ENCODE measurements around the gene TCF12.

The TCF12 gene

DNA sequence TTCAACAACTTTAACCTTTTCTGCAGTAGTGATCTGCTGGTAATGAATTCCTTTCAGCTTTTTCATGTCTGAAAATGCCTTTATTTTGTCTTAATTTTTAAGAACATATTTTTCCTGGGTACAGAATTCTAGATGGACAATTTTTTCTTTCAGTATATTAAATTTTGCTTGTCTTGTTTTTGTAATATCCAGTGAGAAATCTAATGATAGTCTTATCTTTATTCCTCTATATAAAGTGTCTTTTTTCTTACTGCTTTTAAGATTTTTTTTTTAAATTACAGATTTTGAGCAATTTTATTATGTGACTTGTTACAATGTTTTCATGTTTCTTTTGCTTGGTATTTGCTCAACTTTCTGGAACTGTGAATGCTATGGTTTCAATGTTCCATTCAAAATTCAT lies 38.1 kb downstream of the TCF12 start:
- no peaks in the 10 kb centered on the region for H3K36me3 ChIP-seq (ENCODE audit: control insufficient read depth, insufficient read depth, low read length)
- no peaks in the 10 kb centered on the region for H3K9me3 ChIP-seq (ENCODE audit: control insufficient read depth, low read length)
- H3K27me3 ChIP-seq (ENCODE audit: control insufficient read depth, insufficient read depth, low read length): no peaks in the 10 kb centered on the region
- H3K9ac ChIP-seq (ENCODE audit: low read length): no peak overlapping the region
- no peaks in the 10 kb centered on the region for H3K4me1 ChIP-seq (ENCODE audit: control insufficient read depth, insufficient read depth, low read length)
- H3K4me3 ChIP-seq (ENCODE audit: low read length): no peak overlapping the region

DNA sequence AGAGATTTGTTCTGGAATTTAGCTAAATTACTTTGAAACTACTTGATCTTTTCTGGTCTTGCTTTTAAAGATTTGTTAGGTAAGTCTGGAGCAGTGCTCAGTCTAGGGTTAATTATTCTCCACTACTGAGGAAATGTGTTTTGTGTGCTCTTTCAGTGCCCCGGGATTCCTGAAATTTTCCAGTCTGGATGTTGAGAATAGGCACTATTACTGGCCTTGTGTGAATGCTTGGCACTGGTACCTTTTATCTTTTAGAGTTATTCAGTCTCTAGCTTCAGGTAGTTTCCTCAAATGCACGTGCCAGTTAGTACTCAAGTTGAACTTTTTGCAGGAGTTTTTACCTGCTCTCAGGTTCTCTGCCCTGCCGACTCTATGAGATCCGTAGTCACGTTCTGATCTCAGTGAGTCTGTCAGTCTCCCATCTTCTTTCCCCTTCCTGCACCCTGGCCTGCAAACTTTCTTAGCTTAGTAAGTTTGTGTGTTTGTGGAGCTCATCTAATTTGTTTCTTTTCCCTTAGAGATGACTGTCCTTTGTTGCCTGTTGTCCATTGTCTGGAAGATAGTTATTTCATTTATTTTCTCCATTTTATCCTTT lies 39.5 kb downstream of the TCF12 start:
- H3K9me3 ChIP-seq (ENCODE audit: control insufficient read depth, low read length): no peaks in the 10 kb centered on the region

DNA sequence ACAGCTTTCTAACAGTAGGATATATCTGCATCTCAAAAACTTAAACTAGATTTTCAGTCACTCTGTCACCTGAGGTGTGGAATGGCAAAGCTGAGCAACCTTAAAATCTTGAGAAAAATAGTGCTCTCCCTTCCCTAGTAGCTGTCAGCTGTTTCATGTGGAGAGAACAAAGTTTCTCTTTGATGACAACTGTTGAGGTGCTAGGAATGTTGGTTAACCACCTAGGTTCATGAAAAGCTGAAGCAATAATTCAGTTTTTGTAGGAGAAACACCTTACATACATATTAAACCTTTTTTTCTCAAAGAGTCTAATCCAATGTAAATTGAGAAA lies 40.8 kb downstream of the TCF12 start:
- peaks cover 7% of the 10 kb centered on the region for H3K4me1 ChIP-seq (ENCODE audit: control insufficient read depth, insufficient read depth, low read length)
- H3K36me3 ChIP-seq (ENCODE audit: control insufficient read depth, insufficient read depth, low read length): no peaks in the 10 kb centered on the region
- H3K4me3 ChIP-seq (ENCODE audit: low read length): no peak overlapping the region
- no peaks in the 10 kb centered on the region for H3K9me3 ChIP-seq (ENCODE audit: control insufficient read depth, low read length)
- H3K9ac ChIP-seq (ENCODE audit: low read length): no peak overlapping the region
- H3K27me3 ChIP-seq (ENCODE audit: control insufficient read depth, insufficient read depth, low read length): no peaks in the 10 kb centered on the region

More for the DNA sequence above, 39.5 kb downstream of the TCF12 start:
- Histone ChIP-seq H3K27me3 (ENCODE audit: control insufficient read depth, insufficient read depth, low read length) (no peaks in the 10 kb centered on the region), H3K36me3 (ENCODE audit: control insufficient read depth, insufficient read depth, low read length) (no peaks in the 10 kb centered on the region), H3K9ac (ENCODE audit: low read length) (no peak overlapping the region), H3K4me1 (ENCODE audit: control insufficient read depth, insufficient read depth, low read length) (no peaks in the 10 kb centered on the region), H3K4me3 (ENCODE audit: low read length) (no peak overlapping the region)

DNA sequence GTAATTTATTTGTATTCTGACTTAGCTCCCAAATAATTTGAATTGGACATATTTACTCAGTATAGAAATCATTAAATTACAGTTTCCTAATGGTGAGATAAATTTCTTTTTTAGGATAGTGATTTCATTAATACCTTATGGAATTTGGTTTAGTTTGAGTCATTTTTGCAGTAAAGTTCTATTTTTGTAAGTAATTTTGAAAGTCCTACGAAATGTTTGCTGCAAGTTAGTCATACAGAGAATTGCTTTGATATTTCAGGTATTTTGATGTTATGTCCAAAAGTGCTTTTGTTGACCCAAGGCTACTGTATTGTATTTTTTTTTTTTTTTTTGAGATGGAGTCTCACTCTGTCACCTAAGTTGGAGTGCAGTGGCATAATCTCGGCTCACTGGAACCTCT lies 41.7 kb downstream of the TCF12 start:
- Histone ChIP-seq H3K27me3 (ENCODE audit: control insufficient read depth, insufficient read depth, low read length) (no peaks in the 10 kb centered on the region), H3K36me3 (ENCODE audit: control insufficient read depth, insufficient read depth, low read length) (no peaks in the 10 kb centered on the region), H3K4me3 (ENCODE audit: low read length) (no peak overlapping the region), H3K4me1 (ENCODE audit: control insufficient read depth, insufficient read depth, low read length) (peaks cover 8% of the 10 kb centered on the region), H3K9me3 (ENCODE audit: control insufficient read depth, low read length) (no peaks in the 10 kb centered on the region), H3K9ac (ENCODE audit: low read length) (no peak overlapping the region)

DNA sequence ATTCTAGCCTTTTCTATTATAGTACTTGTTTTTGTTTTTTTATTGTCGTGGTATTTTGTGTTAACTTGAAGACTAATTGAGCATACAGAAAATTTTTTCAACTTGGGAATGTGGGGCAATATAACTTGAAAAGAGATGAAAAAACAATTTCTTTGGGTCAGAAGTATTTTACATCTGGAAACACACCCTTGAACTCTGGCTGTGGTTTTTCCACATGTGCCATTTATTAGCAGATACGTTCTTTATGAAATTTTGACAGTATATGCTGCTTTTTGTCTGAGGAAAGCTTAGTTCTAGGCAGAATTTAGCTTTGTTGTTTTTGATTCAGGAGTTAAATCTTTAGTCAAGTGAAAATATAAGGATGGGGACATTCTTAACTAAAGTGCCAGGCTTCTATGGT lies 44.7 kb downstream of the TCF12 start:
- no peak overlapping the region for H3K4me3 ChIP-seq (ENCODE audit: low read length)
- H3K27me3 ChIP-seq (ENCODE audit: control insufficient read depth, insufficient read depth, low read length): no peaks in the 10 kb centered on the region
- H3K4me1 ChIP-seq (ENCODE audit: control insufficient read depth, insufficient read depth, low read length): peaks cover 8% of the 10 kb centered on the region
- no peak overlapping the region for H3K9ac ChIP-seq (ENCODE audit: low read length)
- no peaks in the 10 kb centered on the region for H3K9me3 ChIP-seq (ENCODE audit: control insufficient read depth, low read length)
- no peaks in the 10 kb centered on the region for H3K36me3 ChIP-seq (ENCODE audit: control insufficient read depth, insufficient read depth, low read length)

DNA sequence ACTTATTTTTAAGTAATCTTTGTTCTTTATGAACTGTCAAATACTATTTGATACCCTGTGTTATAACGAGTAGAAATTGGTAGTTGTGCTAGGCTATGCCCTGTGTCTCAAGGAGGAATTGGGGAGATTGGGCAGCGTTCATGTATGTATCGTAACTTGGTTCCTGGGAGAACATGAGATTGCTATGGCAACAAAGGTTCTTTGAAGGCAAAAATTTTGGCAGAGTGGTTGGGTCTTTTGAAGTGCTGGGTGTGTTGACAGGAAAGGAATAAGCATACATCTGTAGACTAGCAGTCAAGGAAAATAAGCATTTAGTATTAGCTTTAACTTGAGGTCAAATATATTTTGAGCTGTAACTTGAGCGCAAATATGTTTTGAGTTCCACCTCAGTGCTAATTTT lies 45.3 kb downstream of the TCF12 start:
- Histone ChIP-seq H3K9ac (ENCODE audit: low read length) (no peak overlapping the region), H3K4me1 (ENCODE audit: control insufficient read depth, insufficient read depth, low read length) (peaks cover 12% of the 10 kb centered on the region), H3K36me3 (ENCODE audit: control insufficient read depth, insufficient read depth, low read length) (no peaks in the 10 kb centered on the region), H3K9me3 (ENCODE audit: control insufficient read depth, low read length) (no peaks in the 10 kb centered on the region), H3K4me3 (ENCODE audit: low read length) (no peak overlapping the region), H3K27me3 (ENCODE audit: control insufficient read depth, insufficient read depth, low read length) (no peaks in the 10 kb centered on the region)

DNA sequence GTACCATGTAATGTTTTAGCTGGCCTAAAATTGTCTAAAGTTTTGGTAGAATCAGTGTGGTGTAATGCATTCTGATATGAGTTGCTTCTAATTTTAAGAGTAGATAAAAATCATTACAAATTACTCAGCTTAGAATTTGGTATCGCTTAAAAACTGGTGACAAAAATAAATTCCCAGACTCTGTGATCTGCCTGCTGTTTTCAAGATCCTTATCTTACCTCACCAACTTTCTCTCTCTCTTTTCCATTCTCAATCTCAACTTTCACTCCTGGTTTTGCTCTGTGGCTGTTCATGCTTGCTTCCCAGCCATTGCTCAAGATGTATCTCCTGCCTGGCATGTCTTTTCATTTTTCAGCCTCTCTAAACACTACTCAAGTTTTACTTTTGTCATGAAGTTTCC lies 45.7 kb downstream of the TCF12 start:
- Histone ChIP-seq H3K9me3 (ENCODE audit: control insufficient read depth, low read length) (no peaks in the 10 kb centered on the region), H3K27me3 (ENCODE audit: control insufficient read depth, insufficient read depth, low read length) (no peaks in the 10 kb centered on the region), H3K36me3 (ENCODE audit: control insufficient read depth, insufficient read depth, low read length) (no peaks in the 10 kb centered on the region), H3K4me1 (ENCODE audit: control insufficient read depth, insufficient read depth, low read length) (peaks cover 16% of the 10 kb centered on the region), H3K4me3 (ENCODE audit: low read length) (no peak overlapping the region), H3K9ac (ENCODE audit: low read length) (no peak overlapping the region)

DNA sequence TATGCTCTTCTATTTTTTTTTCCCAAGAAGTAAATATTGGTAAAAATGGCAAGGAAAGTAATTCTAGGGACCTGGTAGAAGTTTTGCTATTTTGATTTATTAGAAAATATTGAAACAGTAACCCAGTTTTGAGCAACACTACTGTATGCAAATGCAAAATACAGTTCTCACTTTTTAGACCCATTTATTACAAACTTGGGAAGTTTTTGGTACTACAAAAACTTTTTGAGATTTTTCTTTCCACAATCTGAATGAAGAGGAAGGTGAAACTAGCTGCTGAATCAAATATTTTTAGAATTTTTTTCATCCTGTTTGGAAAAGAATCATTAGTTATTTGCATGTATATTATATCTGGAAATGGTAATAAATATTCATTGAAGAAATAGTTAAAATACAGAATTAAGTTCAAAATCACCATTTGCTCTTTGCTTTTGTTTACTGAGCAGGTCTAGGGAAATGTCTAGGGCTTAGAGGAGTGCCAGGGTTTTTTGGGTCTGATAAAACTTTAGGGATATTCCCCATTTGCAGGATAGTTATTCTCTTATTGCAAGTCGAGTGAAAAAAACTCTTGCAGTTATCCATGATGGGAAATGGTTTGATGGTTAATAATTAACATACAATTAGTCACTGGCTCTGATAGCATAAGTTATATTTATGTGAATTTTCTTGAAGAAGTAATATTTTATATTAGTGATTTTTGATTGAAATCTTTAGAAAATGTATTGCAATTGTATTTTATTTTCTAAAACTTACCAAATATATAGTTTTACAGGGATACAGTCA lies 47.0 kb downstream of the TCF12 start:
- Histone ChIP-seq H3K4me3 (ENCODE audit: low read length) (no peak overlapping the region), H3K36me3 (ENCODE audit: control insufficient read depth, insufficient read depth, low read length) (no peaks in the 10 kb centered on the region), H3K9me3 (ENCODE audit: control insufficient read depth, low read length) (no peaks in the 10 kb centered on the region), H3K4me1 (ENCODE audit: control insufficient read depth, insufficient read depth, low read length) (peaks cover 16% of the 10 kb centered on the region), H3K27me3 (ENCODE audit: control insufficient read depth, insufficient read depth, low read length) (no peaks in the 10 kb centered on the region), H3K9ac (ENCODE audit: low read length) (no peak overlapping the region)

DNA sequence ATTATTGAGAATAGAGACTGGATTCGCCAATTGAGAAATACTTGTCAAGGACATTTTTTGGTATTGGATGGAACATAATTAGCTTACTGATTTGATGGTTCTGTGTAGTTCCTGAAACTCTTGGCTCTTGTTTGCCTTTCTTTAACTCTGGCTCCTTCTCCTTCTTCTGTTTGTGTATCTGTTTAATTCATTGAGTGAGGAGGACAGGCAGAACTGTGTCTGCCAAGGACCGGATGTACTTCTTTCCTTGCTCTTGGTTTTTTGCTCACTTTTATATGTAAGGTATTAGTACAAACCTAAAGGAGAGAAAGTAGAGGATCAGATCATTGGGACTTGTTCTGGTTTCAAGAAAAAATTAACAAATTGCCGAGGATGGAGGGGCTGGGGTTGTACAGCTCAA lies 48.9 kb downstream of the TCF12 start:
- no peak overlapping the region for H3K9ac ChIP-seq (ENCODE audit: low read length)
- H3K4me3 ChIP-seq (ENCODE audit: low read length): no peak overlapping the region
- no peaks in the 10 kb centered on the region for H3K27me3 ChIP-seq (ENCODE audit: control insufficient read depth, insufficient read depth, low read length)
- peaks cover 28% of the 10 kb centered on the region for H3K4me1 ChIP-seq (ENCODE audit: control insufficient read depth, insufficient read depth, low read length)
- no peaks in the 10 kb centered on the region for H3K36me3 ChIP-seq (ENCODE audit: control insufficient read depth, insufficient read depth, low read length)
- no peaks in the 10 kb centered on the region for H3K9me3 ChIP-seq (ENCODE audit: control insufficient read depth, low read length)

DNA sequence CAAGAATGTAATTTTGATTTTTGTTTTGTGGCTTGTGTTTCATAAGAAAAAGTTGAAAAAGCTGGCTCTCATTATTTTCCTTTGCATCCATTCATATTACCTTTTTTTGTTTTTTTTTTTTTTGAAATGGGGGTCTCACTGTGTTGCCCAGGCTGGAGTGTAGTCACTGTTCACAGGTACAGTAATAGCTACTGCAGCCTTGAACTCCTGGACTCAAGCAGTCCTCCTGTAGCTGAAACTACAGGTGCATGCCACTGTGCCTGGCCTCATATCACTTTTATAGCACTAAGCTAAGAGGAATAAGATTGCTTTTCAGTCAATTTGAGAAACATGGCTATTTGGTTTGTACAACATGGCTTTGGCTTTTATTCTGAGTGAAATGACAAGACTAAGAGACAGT lies 49.8 kb downstream of the TCF12 start:
- no peaks in the 10 kb centered on the region for H3K27me3 ChIP-seq (ENCODE audit: control insufficient read depth, insufficient read depth, low read length)
- no peaks in the 10 kb centered on the region for H3K36me3 ChIP-seq (ENCODE audit: control insufficient read depth, insufficient read depth, low read length)
- H3K9me3 ChIP-seq (ENCODE audit: control insufficient read depth, low read length): no peaks in the 10 kb centered on the region
- peaks cover 32% of the 10 kb centered on the region for H3K4me1 ChIP-seq (ENCODE audit: control insufficient read depth, insufficient read depth, low read length)
- no peak overlapping the region for H3K9ac ChIP-seq (ENCODE audit: low read length)
- no peak overlapping the region for H3K4me3 ChIP-seq (ENCODE audit: low read length)

DNA sequence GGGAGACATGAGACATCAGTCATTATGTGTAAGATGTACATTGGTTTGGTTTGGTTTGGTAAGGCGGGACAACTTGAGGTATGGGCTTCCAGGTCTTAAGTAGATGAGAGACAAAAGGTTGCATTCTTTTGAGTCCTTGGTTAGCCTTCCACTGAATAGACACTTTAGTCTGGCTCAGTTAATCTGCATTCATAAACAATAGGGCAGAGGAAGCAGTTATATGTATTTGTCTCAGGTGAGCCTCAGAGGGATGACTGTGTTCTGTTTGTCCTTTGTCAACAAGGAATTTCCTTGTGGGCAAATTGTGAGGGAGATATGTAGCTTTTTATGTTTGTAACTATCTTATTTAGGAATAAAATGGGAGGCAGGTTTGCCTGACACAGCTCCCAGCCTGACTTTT lies 50.4 kb downstream of the TCF12 start:
- Histone ChIP-seq H3K4me3 (ENCODE audit: low read length) (no peak overlapping the region), H3K27me3 (ENCODE audit: control insufficient read depth, insufficient read depth, low read length) (no peaks in the 10 kb centered on the region), H3K4me1 (ENCODE audit: control insufficient read depth, insufficient read depth, low read length) (peaks cover 29% of the 10 kb centered on the region), H3K9me3 (ENCODE audit: control insufficient read depth, low read length) (no peaks in the 10 kb centered on the region), H3K36me3 (ENCODE audit: control insufficient read depth, insufficient read depth, low read length) (no peaks in the 10 kb centered on the region), H3K9ac (ENCODE audit: low read length) (no peak overlapping the region)

DNA sequence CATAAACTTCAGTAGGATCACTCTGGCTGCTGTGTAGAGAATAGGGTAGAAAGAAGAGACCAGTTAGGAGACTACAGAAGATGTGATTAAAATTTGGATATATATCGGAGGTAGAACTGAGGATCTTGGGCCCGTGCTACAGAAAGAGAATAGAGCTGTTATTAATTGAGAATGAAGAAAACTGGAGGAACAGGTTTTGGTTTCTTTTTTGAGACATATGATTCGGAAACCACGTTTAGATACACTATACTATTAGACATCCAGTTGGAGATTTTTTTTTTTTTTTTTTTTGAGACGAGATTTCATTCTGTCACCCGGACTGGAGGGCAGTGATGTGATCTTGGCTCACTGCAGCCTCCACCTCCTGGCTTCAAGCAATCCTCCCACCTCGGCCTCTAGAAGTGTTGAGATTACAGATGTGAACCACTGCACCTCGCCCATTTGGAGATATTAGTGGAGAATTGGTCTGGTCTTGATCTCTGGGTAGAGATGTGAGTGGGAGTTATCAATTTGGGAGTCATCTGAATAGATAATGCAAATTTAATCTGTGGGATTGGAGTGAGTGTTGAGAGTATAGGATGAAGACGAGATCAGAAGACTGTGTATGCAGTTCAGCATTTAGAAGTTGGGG lies 50.9 kb downstream of the TCF12 start:
- H3K27me3 ChIP-seq (ENCODE audit: control insufficient read depth, insufficient read depth, low read length): no peaks in the 10 kb centered on the region
- no peak overlapping the region for H3K9ac ChIP-seq (ENCODE audit: low read length)
- no peaks in the 10 kb centered on the region for H3K9me3 ChIP-seq (ENCODE audit: control insufficient read depth, low read length)
- H3K36me3 ChIP-seq (ENCODE audit: control insufficient read depth, insufficient read depth, low read length): no peaks in the 10 kb centered on the region
- no peak overlapping the region for H3K4me3 ChIP-seq (ENCODE audit: low read length)
- H3K4me1 ChIP-seq (ENCODE audit: control insufficient read depth, insufficient read depth, low read length): peaks cover 24% of the 10 kb centered on the region
